Caco-2 (cell line): ENCODE measurements around the gene MYLK2. TPM values are rescaled to one million over a fixed set of nuclear protein-coding genes. Genes with fewer than 3 reads are reported as not detected.

Experiments used
- BruUV-seq: library from RNA; stranded (reverse); fragments of 400-500 nt; replicated peaks from 2 replicates; lab custom pipeline; 2021; lab: Mats Ljungman, UMichigan
- CTCF ChIA-PET: fragments of 300-600 bp; sonication (Branson Sonifier 250); formaldehyde crosslinking; loops from one replicate; lab custom pipeline; 2022; ENCODE audit warnings: antibody characterized with exemption; lab: Charles Lee
- POLR2A ChIA-PET: fragments of 300-600 bp; sonication (Branson Sonifier 250); formaldehyde crosslinking; loops from one replicate; lab custom pipeline; 2022; ENCODE audit warnings: antibody characterized with exemption; lab: Charles Lee
- DNase-seq, 2 experiments: peaks; one replicate each; pipeline versions ENCODE4 v3.0.0 to v3.0.0-alpha.2; 2020 to 2022
- H3K27me3 ChIP-seq: replicated peaks from 2 replicates; pipeline ENCODE4 v1.6.0; 2011; ENCODE audit warnings: low read length; ENCODE audit not compliant: control insufficient read depth, insufficient read depth
- H3K36me3 ChIP-seq: 2 replicates; pipeline ENCODE4 v1.5.1; 2011; ENCODE audit warnings: low read length; ENCODE audit not compliant: control insufficient read depth, insufficient read depth
- H3K4me1 ChIP-seq: fragments of 250-450 bp; sonication (Bioruptor Pico); 2 replicates; pipeline ENCODE4 v1.5.1; 2020; ENCODE audit warnings: mild to moderate bottlenecking
- H3K4me3 ChIP-seq: 2 replicates; pipeline ENCODE4 v1.5.1; 2011; ENCODE audit warnings: low read depth, mild to moderate bottlenecking, control low read depth, low read length
- H3K9me3 ChIP-seq: fragments of 250-450 bp; sonication (Bioruptor Pico); 2 replicates; pipeline ENCODE4 v1.5.1; 2020; ENCODE audit warnings: mild to moderate bottlenecking, moderate library complexity
- H3K27ac Mint-ChIP-seq: one replicate; pipeline ENCODE4 v1.8.0; 2022; ENCODE audit warnings: mixed read lengths; ENCODE audit not compliant: unreplicated experiment
- H3K27me3 Mint-ChIP-seq: one replicate; pipeline ENCODE4 v1.8.0; 2022; ENCODE audit warnings: mixed read lengths; ENCODE audit not compliant: insufficient read depth, unreplicated experiment
- H3K36me3 Mint-ChIP-seq: one replicate; pipeline ENCODE4 v1.8.0; 2022; ENCODE audit warnings: mild to moderate bottlenecking, mixed read lengths; ENCODE audit not compliant: insufficient read depth, unreplicated experiment
- H3K4me1 Mint-ChIP-seq: one replicate; pipeline ENCODE4 v1.8.0; 2022; ENCODE audit warnings: low read depth, mixed read lengths; ENCODE audit not compliant: unreplicated experiment
- H3K4me3 Mint-ChIP-seq: one replicate; pipeline ENCODE4 v1.8.0; 2022; ENCODE audit warnings: mild to moderate bottlenecking, moderate library complexity, mixed read lengths; ENCODE audit not compliant: unreplicated experiment
- H3K9me3 Mint-ChIP-seq: one replicate; pipeline ENCODE4 v1.8.0; 2022; ENCODE audit warnings: mixed read lengths; ENCODE audit not compliant: unreplicated experiment
- CTCF ChIP-seq, 2 experiments: fragments of 200-600 bp in 1 of 2; IDR thresholded peaks; 1 replicate in 1 of 2; 2 replicates in 1 of 2; pipeline versions ENCODE4 v1.5.1 to v1.8.0; 2011 to 2022; ENCODE audit warnings: antibody characterized with exemption in 1 of 2, control low read depth in 1 of 2, inconsistent platforms in 1 of 2, low read depth in 1 of 2, low read length in 1 of 2, mild to moderate bottlenecking in 1 of 2, moderate library complexity in 1 of 2; ENCODE audit not compliant: insufficient read depth in 1 of 2, severe bottlenecking in 1 of 2, unreplicated experiment in 1 of 2
- intact Hi-C: fragments of 100-400 bp; cut with micrococcal nuclease; formaldehyde crosslinking; loops from one replicate; pipeline ENCODE4 v1.10.0; 2022; ENCODE audit not compliant: unreplicated experiment
- total RNA-seq: library from RNA; stranded (reverse); gene quantifications from 2 replicates; pipeline ENCODE4 v1.2.3, GENCODE V29; 2022

MYLK2 gene
- total RNA-seq, 1 experiment from 2014 or later: 0.91 TPM

- Mint-ChIP-seq H3K9me3 (no peaks in the 10 kb centered on the region), H3K27ac (no peak overlapping the region), H3K27me3 (no peaks in the 10 kb centered on the region), H3K4me1 (no peaks in the 10 kb centered on the region), H3K36me3 (peaks cover 99% of the 10 kb centered on the region), H3K4me3 (no peak overlapping the region)
- no peak for TF ChIP-seq CTCF (IDR thresholded peaks at IDR 0.05; ENCODE audit: insufficient read depth in 1 of 2, low read depth in 1 of 2, low read length in 1 of 2, severe bottlenecking in 1 of 2, unreplicated experiment in 1 of 2)
- BruUV-seq: no TSS peak
- CTCF ChIA-PET: no interaction called here
- intact Hi-C loops: no loop called here
- Histone ChIP-seq H3K36me3 (peaks cover 7% of the 10 kb centered on the region; the same call in 1 of the 2 replicates), H3K9me3 (no peaks in the 10 kb centered on the region), H3K4me1 (no peaks in the 10 kb centered on the region), H3K27me3 (no peaks in the 10 kb centered on the region), H3K4me3 (no peak overlapping the region)
- POLR2A ChIA-PET: no interaction called here
- DNase-seq: no peak
Observed at GRCh38 chr20:31774408-31774807, 44.7 kb upstream of the MYLK2 start.

- peaks cover 14% of the 10 kb centered on the region for H3K36me3 ChIP-seq
- H3K4me3 Mint-ChIP-seq: no peak overlapping the region
- H3K9me3 ChIP-seq: no peaks in the 10 kb centered on the region
- H3K9me3 Mint-ChIP-seq: no peaks in the 10 kb centered on the region
- H3K4me1 Mint-ChIP-seq: no peaks in the 10 kb centered on the region
- intact Hi-C loops: no loop called here
- no peak overlapping the region for H3K4me3 ChIP-seq
- ChIA-PET CTCF (no interaction called here), POLR2A (no interaction called here)
- no peak overlapping the region for H3K27ac Mint-ChIP-seq
- H3K27me3 ChIP-seq: no peaks in the 10 kb centered on the region
- no peak for TF ChIP-seq CTCF (IDR thresholded peaks at IDR 0.05; ENCODE audit: insufficient read depth in 1 of 2, low read depth in 1 of 2, low read length in 1 of 2, severe bottlenecking in 1 of 2, unreplicated experiment in 1 of 2)
- no peak for DNase-seq
- peaks cover 92% of the 10 kb centered on the region for H3K36me3 Mint-ChIP-seq
- no peaks in the 10 kb centered on the region for H3K4me1 ChIP-seq
- H3K27me3 Mint-ChIP-seq: no peaks in the 10 kb centered on the region
- no TSS peak for BruUV-seq
Observed at GRCh38 chr20:31780839-31781238, 38.3 kb upstream of the MYLK2 start.

- intact Hi-C loops: no loop called here
- no peak for TF ChIP-seq CTCF (IDR thresholded peaks at IDR 0.05; ENCODE audit: insufficient read depth in 1 of 2, low read depth in 1 of 2, low read length in 1 of 2, severe bottlenecking in 1 of 2, unreplicated experiment in 1 of 2)
- no peaks in the 10 kb centered on the region for H3K4me1 ChIP-seq
- POLR2A ChIA-PET: no interaction called here
- no peak for DNase-seq
- CTCF ChIA-PET: no interaction called here
- peaks cover 16% of the 10 kb centered on the region for H3K36me3 ChIP-seq
- Mint-ChIP-seq H3K36me3 (peaks cover 92% of the 10 kb centered on the region), H3K9me3 (no peaks in the 10 kb centered on the region), H3K4me1 (no peaks in the 10 kb centered on the region), H3K27ac (no peak overlapping the region), H3K4me3 (no peak overlapping the region), H3K27me3 (no peaks in the 10 kb centered on the region)
- H3K27me3 ChIP-seq: no peaks in the 10 kb centered on the region
- no peaks in the 10 kb centered on the region for H3K9me3 ChIP-seq
- no TSS peak for BruUV-seq
- no peak overlapping the region for H3K4me3 ChIP-seq
Observed at GRCh38 chr20:31781945-31782344, 37.2 kb upstream of the MYLK2 start.
